ENCODE results near the gene AFF3.
"Not testable (repeated sequence)": the region's sequence is repeated elsewhere in the genome, so short reads cannot be mapped to it uniquely, and the experiment has no call there.

Gene AFF3

DNA sequence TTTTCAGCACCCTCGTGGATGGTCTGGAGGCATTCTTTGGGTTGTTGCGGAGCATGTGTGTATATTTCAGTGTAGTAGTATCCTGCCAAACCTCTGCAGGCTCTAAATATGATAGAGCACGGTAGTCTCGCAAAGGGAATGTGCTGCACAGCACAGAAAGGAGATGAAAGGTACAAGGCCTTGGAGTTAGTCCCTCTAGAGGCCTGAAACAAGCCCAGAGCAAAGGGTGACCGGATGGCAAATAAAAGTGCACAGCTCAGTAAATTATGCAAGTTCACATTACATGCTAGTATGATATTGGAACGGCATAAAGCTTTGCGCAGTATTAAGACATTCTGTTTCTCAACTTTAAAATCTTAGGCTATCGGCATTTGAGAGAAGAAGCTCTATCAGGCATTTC, 358.1 kb downstream of the AFF3 start:
- DNase-seq (ENCODE audit: low read depth), result no peak

DNA sequence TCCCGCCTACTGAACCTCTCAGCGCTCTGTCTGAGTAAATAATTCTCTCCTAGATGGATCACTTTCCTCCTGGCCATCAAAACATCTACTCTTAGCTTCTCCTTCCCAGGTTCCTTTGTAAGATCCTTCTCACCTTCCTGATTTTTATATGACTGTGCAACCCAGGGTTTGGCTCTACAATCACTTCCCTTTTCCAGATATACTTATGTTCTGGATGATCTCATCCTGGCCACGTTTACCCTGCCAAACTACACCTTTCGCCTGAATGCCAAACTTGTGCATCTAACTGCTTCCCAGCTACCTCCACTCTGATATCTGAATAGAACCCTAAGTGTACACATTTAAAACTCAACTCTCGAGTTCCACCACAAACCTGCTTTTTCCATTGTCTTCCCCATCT, 362.1 kb downstream of the AFF3 start:
- DNase-seq (ENCODE audit: low read depth), result no peak

DNA sequence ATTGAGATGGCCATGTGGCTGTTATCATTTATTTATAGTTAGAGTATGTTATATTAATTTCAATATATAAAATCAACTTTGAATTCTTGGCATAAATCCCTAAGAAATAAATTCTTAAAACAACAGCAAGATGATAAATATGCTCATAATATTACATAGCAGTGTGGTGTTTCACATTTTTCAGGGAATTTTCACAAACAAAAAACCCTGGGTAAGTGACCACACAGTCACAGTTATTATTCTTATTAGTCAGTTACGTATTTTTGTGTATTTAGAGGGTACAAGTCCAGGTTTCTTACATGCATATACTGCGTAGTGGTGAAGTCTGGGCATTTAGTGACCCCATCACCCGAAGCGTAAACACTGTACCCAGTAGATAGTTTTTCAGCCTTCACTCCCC, 363.1 kb downstream of the AFF3 start:
- DNase-seq (ENCODE audit: low read depth), result no peak

DNA sequence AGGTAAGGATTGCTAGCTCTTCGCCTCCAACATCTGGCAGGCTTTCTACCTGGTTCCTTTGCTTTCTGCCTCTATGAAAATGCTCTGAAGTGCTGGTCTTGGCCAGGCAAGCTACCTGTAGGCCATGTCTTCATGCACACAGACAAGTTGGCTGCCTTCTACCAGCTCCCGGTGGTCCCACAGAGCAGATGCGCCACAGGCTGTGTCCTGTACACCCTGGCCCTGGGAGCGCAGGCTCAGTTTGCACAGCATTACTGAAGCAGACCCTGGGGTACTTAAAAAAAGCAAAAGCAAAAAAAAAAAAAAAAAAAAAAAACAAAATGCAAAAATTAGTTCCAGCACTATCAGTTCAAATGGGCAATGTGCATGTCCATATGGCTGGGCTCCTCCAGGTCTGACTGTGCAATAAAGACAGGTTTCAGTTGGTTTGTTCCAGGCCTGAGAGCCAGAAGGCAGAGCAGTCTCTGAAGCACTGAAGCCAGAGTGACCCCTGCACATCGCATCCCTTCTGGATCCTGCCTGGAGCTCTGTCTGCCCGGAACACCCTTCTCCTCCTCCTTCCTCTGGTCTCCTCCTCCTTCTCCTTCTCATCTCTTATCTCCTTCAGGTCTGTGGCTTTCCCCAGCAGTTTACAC, 364.6 kb downstream of the AFF3 start:
- no peak for DNase-seq (ENCODE audit: low read depth)

DNA sequence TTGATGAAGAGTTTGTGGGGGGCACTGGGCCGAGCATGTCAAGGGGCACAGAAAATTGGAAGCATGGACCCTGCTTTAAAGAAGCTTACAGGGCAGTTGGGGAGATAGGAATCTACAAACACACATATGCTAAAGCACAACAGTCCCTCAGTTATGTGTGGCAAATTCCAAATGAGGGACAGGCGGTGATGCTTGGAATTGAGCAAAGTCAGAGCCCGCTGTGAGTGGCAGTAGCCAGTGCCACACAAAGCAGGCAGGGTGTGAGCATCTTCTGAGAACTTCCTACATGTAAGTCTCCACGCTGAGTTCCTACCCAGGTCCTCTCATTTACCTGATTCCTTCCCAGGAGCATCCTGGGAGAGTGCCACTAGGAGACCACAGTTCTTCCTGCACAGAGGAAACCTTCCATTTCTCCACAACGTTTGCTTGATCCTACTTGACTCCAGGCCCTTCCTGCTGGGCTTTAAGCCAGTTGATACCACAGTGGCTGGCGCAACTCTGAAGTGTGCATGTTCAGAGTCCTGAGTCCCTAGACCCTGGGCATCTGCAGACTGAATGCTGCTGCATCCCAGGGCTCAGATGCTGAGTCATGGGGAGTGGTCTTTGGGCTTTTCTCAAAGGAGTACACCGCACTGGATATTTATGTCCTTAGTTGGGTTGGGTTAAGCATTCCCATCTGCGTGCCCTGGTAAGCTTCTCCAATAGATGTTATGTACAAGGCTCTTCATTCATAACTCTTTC, 365.3 kb downstream of the AFF3 start:
- DNase-seq (ENCODE audit: low read depth), result no peak

DNA sequence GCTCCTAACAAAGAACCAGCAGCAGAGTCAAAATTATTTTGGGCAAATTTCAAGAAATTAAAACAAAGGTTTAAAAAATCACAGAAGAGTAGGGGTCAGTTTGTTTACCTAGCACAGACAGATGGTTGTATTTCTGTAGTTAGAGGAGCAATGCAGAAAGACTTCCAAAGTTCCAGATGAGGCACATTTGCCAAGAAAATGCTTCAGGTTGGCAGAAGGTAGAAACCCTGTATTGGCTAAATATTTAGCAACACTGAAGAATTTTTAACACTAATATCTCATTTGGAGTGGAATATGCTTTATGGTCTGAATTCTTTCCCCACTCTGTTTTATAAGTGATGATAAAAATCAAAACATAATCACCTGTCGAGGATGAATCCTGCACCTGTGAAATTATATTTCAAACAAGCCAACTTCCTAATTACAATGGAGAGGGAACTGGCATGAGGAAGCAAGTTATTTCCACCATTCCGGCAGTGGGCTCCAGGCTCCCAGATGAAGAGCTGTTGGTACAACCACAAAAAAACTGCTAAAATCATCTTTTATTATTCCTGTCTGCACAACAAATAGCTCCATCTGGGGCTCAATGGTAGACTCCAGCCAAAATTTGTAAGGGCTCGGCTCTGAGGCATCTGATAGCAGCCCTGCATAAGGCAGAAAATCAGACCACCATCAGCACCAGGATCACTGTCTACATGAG, 366.0 kb downstream of the AFF3 start:
- no peak for DNase-seq (ENCODE audit: low read depth)

DNA sequence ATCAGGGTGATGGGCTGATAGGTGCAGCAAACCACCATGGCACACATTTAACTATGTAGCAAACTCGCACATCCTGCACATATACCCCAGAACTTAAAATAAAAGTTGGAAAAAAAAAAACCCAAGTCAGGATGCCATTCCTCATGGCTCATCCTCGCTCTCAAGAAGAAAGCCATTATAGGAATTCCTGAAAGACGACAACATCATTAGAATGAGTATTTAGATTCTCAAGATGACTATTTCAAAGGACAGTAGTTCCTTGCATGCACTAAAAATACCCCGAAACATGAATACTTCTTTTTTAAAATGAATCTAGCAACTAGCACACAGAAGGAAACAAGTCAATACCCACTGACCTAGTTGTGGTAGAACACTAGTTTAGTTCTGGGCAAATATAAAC, 366.8 kb downstream of the AFF3 start:
- DNase-seq (ENCODE audit: low read depth), result no peak

DNA sequence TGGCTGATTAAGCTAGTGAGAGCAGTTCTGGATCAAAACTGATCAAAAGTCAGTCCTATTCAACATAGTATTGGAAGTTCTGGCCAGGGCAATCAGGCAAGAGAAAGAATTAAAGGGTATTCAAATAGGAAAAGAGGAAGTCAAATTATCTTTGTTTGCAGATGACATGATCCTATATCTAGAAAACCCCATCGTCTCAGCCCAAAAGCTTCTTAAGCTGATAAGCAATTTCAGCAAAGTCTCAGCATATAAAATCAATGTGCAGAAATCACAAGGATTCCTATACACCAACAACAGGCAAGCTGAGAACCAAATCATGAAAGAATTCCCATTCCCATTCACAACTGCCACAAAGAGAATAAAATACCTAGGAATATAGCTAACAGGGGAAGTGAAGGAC, 368.7 kb downstream of the AFF3 start:
- DNase-seq (ENCODE audit: low read depth), result not testable (repeated sequence)

DNA sequence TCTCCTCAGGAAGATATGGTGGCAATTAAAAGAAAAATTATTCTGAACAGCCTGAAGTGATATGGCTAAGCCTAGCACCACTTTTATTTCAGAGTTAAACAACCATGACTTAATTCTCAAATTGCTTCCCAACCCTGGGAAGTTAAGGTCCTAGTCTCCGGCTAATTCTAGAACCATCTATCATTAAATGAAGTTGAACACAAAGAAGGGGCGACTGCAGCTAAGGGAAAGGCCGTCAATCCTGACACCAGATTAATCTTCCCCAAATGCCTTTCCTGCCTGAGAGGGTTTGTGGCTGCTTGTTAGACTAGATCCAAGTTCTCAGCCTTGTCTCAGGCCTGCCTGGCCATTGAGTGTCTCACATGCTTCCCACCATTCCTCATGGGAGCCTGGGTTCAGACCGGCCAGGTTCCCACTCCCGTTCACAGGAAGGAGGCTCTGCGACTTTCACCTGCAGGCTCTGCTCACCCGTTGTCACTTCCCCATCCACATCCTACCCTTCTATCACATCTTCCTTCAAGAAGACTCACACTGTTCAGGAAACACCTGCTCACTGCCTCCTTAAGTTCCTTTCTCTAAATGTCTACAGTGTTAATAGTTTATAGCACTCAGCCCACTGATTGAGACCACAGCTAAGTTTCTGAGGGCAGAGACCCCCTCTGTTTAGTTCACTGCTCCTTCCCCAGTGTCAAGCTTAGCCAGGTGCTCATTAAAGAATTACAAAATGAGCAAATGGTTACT, 369.6 kb downstream of the AFF3 start:
- DNase-seq (ENCODE audit: low read depth), result no peak

DNA sequence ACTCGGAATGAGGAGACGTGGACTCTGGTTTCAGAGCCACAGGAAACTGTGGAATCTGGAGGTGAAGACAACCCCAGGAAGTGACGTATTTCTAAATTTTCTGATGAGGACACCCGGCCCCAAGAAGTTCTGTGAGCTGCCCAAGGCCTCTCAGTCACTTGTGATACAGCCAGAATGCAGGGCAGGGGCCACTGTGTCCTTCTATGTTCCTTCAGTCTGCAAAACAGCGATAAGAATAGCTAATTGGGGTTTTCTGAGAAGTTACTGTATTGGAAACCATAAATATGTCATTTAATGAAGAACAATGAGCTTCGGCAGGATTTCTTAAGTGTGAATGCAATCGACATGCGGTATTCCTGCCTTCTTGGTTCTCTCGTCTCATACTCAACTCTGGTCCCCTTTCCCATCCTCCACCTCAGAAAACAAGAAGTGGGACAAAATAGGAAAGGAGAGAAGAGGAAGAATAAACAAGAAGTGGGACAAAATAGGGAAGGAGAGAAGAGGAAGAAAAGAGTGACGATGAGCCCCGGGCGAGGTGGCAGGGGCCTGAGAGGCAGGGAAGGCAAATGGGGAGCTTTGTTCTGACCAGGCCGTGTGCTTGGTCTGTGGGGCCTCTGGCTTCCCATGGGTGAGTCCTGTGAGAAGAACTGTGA, 370.6 kb downstream of the AFF3 start:
- no peak for DNase-seq (ENCODE audit: low read depth)

DNA sequence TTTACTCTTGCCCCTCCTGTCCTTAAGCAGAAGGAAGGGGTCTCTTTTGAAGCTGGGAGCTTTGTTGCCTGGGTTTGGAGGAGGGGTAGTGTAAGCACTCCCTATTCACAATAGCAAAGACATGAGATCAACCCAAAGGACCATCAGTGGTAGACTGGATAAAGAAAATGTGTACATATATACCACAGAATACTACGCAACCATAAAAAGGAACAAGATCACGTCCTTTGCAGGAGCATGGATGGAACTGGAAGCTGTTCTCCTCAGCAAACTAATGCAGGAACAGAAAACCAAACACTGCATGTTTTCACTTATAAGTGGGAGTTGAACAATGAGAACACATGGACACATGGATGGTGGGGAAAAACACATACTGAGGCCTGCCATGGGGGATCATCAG, 371.5 kb downstream of the AFF3 start:
- no peak for DNase-seq (ENCODE audit: low read depth)

DNA sequence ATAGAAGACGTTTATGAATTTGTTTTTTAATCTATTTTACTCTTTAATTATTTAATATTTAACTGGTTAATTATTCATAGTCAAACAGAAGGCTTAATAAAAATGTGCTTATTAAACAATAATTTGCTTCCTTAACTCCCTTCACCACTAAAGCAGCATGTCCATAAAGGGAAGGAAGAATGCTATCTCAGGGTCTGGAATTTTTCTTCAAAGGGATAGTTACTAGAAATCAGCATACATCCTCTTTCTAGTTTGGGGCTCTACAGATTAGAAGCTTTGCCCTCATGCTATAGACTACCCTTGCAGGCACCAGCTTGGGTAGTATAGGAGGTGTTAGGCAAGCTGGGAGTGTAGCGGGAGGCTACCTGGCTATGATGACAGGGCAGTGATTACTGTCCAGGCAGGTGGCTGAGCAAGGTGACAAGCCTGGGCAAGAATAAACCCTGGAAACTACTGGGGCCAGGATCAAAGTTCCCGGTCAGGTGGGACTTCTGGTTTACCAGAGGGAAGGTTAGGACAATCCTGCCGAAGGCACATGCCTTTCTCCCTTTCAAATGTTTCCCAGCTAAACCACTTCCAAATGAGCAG, 376.6 kb downstream of the AFF3 start:
- no peak for DNase-seq (ENCODE audit: low read depth)

DNA sequence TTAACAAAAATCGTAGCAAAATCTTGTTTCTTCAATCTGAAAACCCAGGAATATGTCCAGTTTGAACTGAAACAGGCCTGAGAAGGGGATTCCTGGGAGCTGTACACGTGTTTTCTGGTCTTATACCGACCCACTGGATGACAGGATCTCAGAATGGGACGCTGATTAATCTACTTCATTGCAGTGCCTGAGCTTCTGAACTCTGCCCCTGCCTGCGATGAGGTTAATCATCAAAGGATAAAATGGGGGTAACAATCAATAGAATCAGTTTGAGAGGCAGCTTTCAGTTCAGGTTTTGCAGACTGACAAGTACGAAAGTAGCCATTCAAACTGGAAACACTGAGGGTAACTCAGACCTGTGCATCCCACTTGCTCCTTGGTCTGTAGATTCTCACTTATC, 378.6 kb downstream of the AFF3 start:
- no peak for DNase-seq (ENCODE audit: low read depth)

DNA sequence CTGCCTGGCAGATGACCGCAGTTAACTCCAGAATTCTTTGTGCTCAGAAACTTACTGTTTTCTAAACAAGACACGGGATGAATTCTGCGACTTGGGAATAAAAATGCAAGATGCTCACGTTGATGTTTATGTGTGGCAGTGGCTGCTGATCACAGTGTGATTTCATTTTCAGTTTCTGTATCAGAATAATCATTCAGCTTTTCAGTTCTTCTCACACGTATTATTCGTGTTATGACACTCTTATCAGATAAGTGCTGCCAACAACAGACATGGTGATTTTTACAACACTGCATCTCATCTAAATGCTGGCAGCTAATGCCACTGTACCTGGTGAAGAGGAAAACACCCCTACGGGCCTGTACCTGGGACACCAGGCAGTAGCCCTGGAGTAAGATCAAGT, 379.7 kb downstream of the AFF3 start:
- DNase-seq (ENCODE audit: low read depth), result no peak

DNA sequence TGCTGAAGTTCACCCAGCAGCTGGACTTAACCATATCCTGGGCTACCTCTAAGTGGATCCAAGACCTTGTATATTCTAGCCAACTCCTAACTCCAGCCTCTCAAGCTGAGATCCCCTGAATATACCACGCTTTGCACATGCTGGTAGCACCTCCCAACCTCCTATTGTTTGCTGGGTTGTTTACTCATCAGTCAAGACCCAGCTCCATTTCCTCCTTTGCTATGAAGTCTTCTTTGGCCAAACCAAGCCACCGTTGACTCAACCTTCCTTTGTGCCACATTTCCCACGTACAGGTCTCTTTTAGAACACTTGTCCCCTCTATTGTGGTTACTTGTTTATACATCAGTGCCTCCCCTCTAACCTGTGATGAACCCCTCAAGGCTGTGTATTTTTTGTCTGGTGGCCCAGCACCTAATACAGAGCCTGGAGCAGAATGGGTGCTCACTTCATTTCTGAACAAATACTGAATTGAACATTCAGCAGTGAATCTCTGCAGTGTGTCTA, 384.7 kb downstream of the AFF3 start:
- DNase-seq (ENCODE audit: low read depth), result no peak

DNA sequence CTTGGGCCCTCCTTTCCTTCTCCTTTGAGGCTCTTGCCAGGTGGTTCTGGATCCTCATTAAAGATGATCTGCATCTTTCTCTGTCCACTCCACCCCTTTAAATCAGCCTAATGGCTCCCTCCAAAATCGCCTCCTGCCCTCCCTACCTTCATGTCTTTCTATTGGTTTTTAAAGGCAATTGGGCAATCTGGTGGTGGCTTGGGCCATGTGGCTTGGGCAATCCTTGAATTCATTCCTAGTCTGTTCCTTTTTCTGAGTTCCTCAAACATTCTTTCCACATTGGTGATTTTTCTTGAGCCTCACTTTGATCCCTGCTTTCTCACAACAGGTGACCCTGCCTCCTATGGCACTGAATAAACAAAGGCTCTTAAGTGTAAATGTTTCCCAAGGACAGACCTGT, 386.3 kb downstream of the AFF3 start:
- DNase-seq (ENCODE audit: low read depth), result no peak

DNA sequence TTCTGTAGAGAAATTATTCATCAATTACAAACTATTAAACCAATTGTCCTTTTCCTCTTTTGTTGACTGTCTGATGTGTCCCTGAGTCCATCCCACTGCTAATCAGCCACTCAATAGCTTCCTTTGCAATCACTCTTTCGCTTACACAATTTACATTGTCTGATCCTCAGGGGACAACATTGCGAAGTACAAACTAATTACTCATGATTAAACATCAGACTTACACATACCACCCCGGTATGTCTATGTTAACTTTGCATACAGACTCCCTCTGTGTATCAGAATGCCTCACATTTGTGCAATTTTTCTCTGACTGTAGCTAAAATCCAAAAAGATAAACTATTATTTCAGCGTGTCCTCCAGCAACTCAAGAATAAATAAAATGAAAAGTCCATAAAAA, 388.2 kb downstream of the AFF3 start:
- DNase-seq (ENCODE audit: low read depth), result no peak

DNA sequence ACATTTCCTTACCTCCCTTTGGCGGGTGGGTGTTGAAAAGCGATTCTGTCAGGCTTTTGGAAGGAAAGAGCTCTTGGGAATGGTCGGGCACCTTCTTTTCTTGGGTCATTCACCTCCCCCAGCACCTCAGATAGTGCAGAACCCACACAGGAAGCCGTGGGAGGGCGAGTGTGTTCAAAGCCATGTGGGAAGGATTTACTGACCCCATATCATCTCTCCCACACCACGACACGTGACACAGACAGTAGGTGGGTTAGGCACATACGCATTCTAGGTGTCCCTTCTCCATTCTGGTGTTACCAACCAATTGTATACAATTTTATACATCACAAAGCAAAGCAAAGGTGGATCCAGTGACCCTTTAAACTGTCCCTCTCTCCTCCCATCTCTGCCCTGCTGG, 388.9 kb downstream of the AFF3 start:
- DNase-seq (ENCODE audit: low read depth), result no peak

DNA sequence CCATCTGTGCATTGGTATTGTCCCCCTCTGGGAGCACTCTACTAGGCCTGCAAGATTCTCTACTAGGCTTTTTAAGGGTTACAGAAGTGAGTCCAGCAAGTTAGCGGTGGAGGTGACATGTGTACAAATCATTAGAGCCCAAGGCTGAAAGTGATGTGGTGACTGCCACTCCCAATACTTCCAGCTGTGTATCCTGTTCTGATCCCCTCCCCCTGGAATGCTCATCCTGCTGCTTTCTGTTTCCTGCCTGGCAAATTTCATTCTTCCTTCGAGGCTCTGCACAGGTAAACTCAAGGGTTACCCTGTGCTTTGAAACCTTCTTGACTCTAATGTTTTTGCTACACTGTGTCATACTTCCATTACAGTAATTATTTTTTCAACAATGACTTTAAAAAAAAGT, 394.0 kb downstream of the AFF3 start:
- no peak for DNase-seq (ENCODE audit: low read depth)

DNA sequence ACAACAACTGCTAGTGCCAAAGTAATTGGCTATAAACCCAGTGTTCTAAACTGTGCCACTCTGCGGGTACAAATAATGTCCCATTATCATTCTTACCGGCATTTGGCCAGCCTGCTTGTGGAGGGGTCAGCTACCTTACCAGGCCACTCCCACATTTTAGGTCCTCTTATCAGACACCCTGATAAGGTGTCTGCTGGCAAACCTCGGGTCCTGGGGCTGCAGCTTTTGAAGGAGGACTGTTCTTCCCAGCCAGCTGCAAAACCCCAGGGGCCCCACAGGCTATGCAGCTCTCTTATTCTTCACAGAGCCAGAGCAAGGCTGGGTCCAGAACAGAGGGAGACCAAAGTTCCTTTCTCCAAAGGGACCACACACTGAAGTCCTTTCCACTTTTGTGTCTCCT, 394.5 kb downstream of the AFF3 start:
- DNase-seq (ENCODE audit: low read depth), result no peak

DNA sequence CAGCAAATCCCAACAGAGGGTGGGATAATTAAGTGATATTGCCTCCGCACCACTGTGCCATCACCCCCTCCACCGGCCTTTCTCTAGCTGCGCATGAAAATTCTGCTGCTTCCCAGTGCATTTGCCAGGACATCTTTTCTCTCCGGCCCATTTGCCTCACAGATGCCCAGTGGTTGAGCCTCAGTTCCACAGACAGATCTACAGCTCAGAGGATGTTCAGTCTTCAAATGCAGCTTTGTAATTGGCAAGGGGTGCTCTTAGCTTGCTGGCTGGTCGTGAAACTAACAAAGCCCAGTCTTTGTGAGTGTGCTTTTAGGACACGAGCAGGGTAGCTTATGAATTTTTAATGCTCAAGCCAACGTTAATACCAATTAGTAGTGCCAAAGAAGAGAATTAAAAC, 399.2 kb downstream of the AFF3 start:
- DNase-seq (ENCODE audit: low read depth), result no peak

DNA sequence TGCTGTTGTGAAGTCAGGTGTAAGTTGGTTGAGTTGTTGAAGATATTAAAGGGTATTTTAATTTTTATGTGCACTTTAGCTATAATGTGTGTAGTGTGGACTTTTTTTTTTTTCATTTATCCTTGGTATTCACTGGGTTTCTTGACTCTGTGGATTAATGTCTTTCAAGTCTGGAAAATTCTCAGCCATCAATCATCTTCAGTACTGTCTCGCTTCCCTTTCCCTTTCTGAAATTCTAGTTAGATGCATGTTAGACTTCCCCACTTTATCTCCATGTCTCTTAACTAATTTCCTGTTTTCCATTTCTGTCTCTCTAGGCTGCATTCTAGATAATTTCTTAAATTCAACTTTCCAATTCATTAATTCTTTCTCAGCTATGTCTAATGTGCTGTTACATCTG, 404.9 kb downstream of the AFF3 start:
- DNase-seq (ENCODE audit: low read depth), result no peak

All from stimulated activated CD8-positive, alpha-beta memory T cell treated with anti-CD3 and anti-CD28 coated beads, Interleukin-12 subunit alpha, Interleukin-12 subunit beta, amount 100 ng/mL, for 4 hours (primary cell).